Measurements from ENCODE around the gene SEMA6A.

DNA sequence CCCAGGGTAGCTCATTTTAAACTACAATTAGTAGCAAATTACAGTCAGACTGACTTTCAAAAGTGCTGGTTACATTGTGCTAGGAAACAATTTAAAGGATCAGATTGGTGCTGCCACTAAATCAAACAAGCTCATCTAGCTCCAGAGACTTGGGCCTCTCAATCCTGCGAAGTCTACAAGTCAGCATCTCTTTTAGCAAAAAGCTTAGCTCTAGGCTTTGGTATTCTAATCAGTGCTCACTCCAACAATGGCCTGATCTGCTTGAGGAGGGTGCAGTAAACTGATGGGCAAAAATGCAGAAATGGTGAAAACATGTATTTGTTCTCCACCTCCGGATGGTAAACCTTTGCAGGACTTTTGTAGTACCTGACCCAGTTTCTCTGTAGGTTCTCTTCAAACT is 47.0 kb upstream of the SEMA6A start:
- TF ChIP-seq, protein P1, sequence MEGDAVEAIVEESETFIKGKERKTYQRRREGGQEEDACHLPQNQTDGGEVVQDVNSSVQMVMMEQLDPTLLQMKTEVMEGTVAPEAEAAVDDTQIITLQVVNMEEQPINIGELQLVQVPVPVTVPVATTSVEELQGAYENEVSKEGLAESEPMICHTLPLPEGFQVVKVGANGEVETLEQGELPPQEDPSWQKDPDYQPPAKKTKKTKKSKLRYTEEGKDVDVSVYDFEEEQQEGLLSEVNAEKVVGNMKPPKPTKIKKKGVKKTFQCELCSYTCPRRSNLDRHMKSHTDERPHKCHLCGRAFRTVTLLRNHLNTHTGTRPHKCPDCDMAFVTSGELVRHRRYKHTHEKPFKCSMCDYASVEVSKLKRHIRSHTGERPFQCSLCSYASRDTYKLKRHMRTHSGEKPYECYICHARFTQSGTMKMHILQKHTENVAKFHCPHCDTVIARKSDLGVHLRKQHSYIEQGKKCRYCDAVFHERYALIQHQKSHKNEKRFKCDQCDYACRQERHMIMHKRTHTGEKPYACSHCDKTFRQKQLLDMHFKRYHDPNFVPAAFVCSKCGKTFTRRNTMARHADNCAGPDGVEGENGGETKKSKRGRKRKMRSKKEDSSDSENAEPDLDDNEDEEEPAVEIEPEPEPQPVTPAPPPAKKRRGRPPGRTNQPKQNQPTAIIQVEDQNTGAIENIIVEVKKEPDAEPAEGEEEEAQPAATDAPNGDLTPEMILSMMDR (conservative IDR thresholded peaks at IDR 0.05; ENCODE audit: low read length), result no peak
- TF ChIP-seq EZH2phosphoT487 (IDR thresholded peaks at IDR 0.05; ENCODE audit: borderline replicate concordance, low read depth, low read length), result no peak
